GM18909 (cell line): ENCODE results near the gene AP2B1.
"Not testable (repeated sequence)": the region's sequence is repeated elsewhere in the genome, so short reads cannot be mapped to it uniquely, and the experiment has no call there.

ENCODE experiments used
- ATAC-seq: cut with Tn5 transposase; IDR thresholded peaks from one replicate; pipeline ENCODE4 v1.9.1; 2021; ENCODE audit warnings: mild to moderate bottlenecking; ENCODE audit not compliant: unreplicated experiment, poor library complexity

Gene AP2B1

DNA sequence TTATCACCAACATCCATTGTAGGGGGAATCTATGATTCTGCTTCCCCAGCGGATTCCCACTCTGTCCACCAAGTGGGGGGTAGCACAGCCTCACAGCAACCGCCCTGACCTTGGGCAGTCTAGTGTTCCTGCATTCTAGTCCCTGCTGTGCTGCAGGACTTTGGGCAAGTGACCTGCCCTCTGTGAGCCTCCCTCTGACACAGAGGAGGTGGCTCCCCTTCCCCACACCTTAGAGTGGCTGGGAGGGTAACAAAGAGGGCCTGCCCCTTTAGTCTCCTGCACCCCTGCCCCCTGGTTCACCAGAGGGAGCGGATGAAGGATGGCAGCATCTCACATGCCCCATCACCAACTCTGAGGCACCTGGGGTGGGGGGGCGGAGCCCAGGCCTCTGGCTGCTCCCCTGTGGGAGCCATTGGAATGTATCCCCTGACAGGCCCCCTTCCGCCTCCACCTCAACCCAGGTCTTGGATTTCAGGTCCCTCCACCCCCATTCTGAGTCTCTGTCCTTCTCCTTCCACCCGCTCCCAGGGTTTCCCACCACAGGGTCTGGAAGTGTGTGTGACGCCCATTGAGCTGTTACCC, 155.9 kb downstream of the AP2B1 start:
- no peak for ATAC-seq

DNA sequence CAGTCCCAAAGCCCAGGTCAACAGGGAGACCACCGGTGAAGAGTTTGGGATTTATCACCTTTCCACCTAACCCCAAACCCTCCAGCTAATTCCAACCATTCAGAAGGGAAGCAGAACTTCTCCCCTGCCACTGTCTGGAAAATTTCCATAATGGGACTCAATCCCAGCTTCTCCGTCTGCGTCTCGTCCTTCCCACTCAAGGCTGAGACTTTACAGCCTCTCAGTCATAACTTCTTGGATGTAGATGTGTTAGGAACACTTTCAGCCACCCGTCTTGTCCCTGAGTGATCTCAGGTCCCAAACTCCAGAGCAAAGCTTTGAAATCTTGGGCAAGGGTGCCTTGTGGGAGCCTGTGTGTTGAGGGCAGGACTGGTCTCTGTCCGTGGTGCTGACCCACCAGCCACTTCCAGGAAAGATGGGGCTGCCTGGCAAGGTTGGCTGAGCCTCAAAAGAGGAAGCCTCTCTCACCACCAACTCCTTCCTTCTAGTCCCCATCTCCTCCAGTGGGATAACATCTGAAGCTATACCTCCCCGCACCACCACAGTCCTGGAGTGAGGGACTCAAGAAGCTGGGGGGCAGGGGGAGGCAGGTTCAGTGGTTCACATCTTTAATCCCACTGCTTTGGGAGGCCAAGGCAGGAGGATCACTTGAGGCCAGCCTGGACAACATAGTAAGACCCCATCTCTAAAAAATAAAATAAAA, 156.7 kb downstream of the AP2B1 start:
- ATAC-seq, result no peak

DNA sequence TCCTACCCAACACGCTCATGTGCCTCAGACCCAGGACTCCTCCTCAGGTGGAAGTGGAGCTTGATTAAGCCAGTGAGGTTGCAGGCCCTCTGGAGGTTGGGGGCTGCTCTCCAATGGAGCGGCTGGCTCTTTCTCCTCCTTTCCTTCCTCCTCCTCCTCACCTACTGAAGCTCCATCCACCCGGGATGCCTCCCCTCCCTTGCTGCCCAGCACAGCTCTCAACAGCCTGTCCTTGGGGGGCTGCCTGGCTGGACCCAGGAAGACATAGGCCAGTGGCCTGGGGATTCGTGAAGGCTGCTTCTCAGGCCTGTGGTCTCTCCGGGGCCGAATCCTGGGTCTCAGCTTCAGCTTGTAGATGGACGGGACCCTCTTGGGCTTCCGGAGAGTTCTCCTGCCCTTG, 157.7 kb downstream of the AP2B1 start:
- no peak for ATAC-seq

DNA sequence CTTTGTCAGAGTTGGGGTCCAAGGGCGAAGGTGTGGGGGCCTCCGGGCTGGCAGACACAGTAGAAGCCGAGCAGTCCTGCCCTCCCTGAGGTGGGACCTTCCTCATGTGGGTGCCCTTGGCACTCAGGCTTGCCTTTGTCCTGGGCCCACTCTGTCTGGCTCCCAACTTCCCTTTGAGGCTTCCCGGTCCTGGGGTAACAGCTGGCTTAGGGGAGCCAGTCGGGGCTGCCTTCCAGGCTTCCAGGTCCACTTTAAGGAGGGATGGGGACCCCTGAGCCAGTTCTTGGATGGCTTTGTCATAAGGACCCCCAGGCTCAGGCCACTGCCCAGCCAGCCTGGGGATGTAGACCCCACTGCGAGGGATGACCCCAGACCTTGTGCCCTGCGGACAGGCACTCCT, 158.1 kb downstream of the AP2B1 start:
- ATAC-seq, result no peak

DNA sequence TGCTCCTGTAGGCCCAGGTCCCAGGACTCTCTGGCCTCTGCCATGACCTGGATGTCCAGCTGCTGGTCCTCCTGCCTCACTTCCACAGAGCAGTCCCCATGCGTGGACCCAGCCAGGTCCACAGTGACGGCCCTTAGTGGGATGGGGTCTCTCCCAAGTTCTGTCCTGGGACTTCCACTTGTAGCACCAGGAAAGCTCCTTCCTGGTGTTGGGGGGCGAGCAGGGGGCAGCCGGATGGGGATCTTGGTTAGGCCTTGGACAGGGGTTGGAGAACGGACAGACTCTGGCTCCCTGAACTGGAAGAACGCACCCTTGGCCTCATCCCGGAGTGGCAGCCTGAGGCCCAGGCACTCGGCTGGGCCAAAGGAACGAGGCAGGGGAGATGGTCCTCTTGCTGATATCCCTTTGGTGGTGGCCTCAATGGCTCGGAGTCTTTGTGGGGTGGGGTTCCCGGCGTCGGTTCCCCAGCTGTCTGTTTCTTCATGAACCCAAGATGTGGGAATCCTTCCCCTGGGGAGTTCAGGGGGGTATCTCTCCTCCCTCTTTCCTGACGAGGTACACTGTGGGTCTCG, 158.7 kb downstream of the AP2B1 start:
- ATAC-seq, result no peak

DNA sequence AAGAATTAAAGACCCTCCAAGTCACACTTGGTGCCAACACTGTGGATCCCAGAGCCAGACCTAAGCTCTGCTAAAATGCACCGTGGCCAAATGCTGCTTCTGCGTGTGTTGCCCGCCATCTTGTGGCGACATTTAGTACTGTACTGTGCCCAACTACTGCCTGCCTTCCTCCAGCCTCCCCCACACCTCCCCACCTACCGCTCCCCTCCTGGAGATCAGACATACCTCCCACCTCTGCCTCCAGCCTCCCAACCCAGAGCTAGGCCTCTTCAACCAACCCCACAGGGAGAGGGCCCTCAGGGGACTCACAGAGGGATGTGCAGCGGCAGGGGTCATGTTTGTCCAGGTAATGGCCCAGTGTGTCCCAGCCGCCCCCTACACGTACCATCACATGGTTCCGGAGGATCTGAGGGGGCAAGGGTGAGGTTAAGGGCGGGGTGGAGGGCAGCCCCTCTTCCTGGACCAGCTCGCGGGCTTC, 160.5 kb downstream of the AP2B1 start:
- ATAC-seq, result no peak

DNA sequence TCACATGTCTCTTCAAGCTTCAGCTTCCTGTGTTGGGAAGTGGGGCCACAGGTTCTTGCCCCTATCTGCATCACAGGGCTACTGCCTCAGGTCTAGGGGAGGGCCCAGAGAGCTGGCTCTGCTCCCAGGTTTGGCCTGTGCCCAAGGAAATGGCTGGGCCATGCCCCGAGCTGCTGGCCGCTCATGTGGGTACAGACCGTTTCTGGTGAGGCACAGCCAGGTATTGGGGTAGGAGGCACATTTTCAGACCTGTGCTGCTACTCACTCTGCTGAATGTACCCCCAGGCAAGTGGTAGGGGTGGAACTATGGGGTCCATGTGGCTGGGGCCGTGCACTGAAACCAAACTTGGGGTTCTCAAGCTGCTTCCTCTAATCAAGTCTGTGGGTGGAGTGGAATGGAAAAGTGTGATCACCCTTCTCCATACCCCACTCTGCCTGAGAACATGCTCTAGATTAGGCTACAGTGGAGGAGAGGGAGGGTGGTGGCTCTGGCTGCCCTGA, 161.3 kb downstream of the AP2B1 start:
- ATAC-seq, result no peak

DNA sequence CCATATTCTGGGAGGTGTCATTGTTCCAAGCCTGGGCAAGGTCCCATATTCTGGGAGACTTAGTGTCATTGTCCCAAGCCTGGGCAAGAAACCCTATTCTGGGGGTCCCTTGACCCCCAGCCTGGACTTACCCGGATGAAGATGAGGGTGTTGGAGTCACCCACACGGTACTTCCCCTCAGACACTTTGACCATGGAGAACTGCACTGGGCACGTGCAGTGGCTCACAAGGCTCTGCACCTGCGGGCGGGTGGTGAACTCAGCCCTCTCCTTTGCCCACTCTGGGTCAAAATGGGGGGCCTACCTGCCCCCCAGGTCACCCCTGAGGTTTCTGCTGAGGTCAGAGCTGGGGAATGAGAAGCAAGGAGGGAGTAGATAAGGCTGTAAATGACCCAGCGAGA, 161.9 kb downstream of the AP2B1 start:
- no peak for ATAC-seq

DNA sequence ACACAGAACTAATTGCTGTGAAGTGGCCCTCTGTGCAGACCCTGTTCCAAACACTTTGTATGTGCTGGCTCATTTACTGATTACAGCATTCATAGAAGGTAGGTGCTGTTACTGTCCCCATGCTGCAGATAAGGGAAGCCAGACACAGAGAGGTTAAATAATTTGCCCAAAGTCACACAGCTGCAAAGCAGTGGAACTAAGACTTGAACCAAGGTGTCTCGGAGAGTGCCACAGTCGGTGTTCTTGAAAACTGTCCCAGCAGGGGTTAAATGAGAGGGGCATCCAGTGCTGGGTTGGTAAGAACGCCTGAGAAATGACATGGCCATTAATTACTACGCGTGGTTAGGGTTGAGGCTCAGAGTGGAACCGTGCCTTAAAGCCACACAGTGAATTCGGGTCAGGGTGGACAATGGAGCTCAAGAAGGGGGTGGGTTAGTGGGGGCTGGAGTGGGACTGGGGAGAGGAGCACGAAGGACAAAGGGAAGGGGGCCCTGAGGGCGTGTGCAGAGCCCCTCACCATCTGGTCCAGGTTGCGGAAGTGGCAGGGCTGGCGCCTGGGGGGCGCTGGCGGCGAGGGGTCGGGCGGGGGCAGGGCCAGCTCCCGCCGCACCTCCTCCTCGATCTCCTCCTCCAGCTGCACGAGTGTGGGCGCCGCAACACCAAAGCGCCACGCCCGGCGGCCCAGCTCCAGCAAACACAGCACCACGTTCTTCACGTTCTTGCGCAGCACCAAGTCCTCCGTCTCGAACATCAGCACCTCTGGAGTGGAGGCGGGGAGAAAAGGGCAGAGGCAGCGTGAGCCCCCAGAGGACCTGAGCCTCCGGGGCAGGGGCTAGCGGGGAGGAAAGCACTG, 162.7 kb downstream of the AP2B1 start:
- no peak for ATAC-seq

DNA sequence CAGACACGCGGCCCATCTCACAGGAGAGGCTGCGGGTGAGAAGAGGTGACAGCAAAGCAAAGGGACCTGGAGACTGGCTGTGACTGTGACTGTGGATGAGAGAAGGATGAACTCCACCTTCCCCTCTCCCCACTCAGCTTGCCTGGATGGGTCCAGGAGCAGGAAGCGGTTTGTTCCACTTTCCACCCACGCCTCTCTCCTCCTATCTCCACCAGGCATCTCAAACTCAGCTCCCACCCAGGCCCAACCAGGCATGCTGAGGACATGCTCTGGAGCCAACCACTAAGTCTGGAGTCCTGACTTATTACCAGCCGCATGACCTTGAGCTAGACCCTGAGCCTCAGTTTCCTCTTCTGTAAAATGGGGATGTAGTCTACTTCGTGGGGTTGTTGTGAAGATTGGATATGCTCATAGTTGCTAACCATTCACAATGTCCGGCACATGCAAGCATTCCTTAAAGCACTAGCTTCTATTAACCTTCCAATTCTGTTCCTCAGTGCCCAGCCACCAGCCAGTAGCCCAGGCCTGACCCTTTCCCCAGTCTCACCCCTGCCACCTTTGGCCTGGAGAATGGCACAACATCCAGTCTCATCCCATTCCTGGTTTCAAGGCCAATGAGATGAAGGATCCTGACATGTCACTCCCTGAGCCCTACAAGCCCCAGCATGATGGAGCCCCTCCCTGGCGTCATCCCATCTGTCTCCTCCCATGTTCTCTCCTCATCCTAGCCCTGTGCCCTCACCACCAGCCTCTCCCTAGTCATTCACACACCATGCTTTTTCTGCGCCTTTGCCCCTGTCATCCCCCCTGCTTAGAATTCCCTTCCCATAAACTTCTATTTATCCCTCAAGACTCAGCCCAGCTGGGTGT, 163.6 kb downstream of the AP2B1 start:
- no peak for ATAC-seq

DNA sequence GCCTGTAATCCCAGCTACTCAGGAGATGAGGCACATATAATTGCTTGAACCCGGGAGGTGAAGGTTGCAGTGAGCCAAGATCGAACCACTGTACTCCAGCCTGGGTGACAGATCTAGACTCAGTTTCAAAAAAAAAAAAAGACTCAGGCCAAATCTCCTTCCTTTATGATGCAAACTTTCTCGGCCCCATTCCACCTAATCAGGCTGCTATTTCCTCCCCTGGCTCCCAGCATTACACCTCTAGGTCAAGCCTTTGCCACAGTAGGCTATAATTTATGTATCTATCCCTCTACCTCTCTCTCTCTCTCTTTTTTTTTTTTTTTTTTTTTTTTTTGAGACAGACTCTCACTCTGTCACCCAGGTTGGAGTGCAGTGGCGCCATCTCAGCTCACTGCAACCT, 164.4 kb downstream of the AP2B1 start:
- ATAC-seq, result not testable (repeated sequence)

DNA sequence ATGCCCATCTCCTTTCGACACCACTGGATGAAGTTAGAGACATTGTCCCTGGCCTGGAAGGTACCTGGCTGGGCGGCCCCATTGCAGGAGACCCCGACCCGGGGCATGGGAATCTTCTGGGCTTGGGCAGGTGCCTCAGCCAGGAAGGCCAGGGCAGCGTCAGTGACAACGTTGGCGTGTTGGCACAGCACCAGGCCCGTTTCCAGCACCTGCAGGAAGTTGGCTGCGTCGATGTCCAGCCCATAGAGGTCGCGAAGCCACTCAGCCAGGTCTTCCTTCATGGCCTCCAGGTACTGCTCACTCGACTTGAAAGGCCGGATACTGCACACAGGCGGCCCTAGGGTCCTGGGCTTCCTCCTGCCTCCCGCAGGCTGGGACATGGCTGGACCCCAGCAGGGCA, 165.3 kb downstream of the AP2B1 start:
- no peak for ATAC-seq

DNA sequence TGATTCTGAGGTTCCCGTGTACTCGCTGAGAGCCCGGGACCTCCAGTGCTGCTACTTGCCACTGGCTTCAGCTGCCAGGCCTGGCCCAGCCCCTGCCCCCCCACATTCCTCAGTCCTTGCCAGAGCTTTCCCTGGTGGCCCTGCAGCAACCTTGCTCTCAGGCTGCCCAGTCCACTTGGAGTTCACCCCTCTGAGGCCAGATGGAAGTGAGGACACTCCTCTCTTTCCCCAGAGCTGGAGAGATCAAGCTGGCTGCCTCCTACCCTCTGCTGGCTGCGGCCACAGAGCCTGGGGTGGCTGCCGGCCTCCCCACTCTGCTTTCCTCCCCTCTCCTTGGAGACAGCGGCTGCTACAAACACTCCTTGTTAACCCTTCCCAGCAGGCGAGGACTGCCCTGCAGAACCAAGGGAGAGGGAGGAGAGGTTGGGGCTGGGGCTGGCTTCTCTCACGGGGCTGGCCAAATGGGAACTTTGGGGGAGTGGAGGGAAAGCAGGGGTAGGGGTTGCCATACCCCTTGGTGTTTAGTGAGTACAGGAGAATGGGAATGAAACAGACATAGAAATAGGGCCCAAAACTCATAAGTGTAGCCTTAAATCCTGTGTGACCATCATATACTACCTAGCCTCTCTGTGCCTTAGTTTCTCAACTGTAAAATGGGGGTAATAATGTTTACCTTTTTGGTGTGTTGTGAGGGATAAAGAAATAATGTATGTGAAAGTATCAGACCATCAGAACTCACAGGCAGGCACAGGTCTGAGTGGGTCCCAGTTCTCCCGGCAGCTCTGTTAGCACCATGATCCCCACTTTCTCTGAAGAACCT, 166.0 kb downstream of the AP2B1 start, which contains the start of gene GAS2L2:
GAS2L2 (minus strand) TSS at position 295 of the 820 bp plus-strand sequence. CDS start 389 bp downstream, outside the sequence.
- ATAC-seq, result no peak

DNA sequence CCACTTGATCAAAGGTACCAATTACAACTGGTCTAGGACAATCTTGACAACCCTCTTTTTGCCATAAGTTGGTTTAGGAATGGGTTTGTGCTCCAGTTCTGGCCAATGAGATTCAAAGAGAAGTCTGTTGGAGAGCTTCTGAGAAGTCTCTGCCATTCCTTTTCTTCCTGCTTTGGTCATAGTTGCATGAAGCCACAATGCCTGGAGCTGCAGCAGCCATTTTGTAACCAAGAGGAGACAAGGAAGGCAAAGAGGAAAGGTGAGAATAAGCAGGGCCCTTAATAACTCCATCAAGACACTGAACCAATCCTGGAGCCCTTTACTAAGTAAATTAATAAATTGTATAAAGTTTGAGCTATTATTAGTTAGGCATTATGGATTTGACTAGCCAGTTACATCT, 170.1 kb downstream of the AP2B1 start:
- ATAC-seq, result no peak

DNA sequence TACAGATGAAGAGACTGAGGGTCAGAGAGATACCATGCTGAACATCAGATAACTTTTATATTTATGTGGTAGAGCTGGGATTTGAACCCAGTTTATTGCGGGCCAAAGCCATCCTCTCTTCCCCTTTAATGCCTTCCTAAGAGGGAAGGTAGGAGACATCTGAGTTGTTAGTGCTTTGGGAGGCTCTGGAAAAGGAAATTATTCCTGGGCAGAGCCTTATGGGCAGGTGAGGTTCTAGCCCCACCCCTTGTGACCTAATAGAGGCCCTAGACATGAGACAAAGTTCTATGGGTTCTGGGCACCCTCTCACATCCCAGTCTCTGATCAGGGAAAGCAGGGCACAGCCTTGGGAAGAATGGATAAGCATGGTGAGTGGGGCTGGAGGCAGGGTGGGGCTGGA, 173.5 kb downstream of the AP2B1 start, which contains the start of gene C17orf50:
C17orf50 (plus strand) TSS at position 301 of the 400 bp plus-strand sequence; CDS start at position 356, 55 bp downstream.
- no peak for ATAC-seq

DNA sequence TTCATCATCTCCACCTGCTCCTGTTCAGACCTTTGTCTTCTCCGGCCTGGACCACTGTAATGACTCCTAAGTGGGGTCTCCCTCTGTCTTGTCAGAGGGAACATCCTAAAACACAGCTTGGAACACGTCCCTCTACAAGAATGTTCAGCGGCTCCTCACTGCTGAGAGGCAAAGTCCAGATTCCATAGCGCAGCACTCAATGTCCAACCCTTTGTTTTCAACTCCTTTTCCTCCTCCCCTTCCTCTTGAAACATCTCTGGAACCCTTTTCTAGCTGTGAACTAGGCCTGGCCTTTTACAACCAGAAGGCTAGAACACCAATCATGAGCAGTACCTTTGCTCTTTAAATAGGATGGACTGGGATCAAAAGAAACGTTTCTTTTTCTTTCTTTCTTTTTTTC, 174.5 kb downstream of the AP2B1 start:
- ATAC-seq, result no peak

DNA sequence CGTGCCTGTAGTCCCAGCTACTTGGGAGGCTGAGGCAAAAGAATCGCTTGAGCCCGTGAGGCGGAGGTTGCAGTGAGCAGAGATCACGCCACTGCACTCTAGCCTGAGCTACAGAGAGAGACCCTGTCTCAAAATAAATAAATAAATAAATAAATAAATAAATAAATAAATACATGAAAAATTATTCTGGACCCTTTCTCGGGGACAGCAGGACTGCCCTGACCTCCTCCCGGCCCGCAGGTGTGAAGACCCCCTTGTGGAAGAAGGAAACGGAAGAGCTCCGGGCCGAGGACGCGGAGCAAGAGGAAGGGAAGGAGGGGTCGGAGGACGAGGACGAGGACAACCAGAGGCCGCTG, 176.6 kb downstream of the AP2B1 start:
- ATAC-seq, result no peak

DNA sequence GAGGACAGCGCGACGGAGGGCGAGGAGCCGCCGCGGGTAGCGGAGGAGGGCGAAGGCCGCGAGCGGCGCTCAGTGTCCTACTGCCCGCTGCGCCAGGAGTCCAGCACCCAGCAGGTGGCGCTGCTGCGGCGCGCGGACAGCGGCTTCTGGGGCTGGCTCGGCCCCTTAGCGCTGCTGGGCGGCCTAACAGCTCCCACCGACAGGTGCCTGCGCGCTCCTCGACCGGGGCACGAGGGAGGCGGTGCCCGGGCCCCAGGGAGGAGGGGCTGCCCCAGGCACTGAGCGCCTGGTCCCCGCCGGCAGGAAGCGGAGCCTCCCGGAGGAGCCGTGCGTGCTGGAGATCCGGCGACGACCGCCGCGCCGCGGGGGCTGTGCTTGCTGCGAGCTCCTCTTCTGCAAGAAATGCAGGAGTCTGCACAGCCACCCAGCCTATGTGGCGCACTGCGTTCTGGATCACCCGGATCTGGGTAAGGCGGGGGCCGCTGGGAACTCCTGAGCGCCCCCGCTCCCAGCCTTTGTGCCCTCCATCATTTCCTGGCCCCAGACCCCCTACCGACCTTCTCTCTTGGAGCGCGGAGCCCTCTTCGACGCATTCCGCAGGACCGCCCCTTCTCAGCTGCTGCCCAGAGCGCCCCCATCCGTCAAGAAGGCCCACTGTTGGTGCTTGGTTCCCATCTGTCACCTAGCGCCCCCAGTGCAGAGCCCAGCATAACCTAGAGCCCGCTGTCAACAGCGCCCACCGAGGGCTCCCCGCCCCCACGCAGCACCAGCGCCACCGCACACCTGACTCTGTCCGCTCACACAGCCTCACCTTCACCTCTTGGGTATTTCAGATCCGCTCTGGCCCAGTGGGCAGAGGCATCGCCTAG, 177.2 kb downstream of the AP2B1 start:
- ATAC-seq, result peak; percentile 88
